ENCODE results near the gene ETFB. TPM values are rescaled to one million over a fixed set of nuclear protein-coding genes. Genes with fewer than 3 reads are reported as not detected.

The ETFB gene
- total and polyA plus RNA-seq, 2 experiments from 2014 or later: 84.3 to 146 TPM

GRCh38 chr19:51325161-51325976 lies 40.8 kb downstream of the ETFB start:
- TF ChIP-seq EZH2phosphoT487 (IDR thresholded peaks at IDR 0.05; ENCODE audit: insufficient read depth, low read depth) (no peak), EZH2 (IDR thresholded peaks at IDR 0.05; ENCODE audit: insufficient read depth, poor library complexity, severe bottlenecking) (no peak)
- 65 to 70% methylated on average over 19 to 25 of the region's 26 CpGs for WGBS, 2 experiments (ENCODE audit: low coverage in 1 of 2, low lambda C conversion rate in 2 of 2, missing lambda C conversion rate in 2 of 2)
- Histone ChIP-seq H3K79me2 (ENCODE audit: insufficient read depth) (no peaks in the 10 kb centered on the region), H3F3A (ENCODE audit: insufficient read depth) (no peaks in the 10 kb centered on the region), H4K20me1 (ENCODE audit: insufficient read depth) (no peaks in the 10 kb centered on the region), H3K9ac (no peak overlapping the region), H3K27me3 (replicated peaks; ENCODE audit: insufficient read depth) (peaks cover 14% of the 10 kb centered on the region), H3K4me2 (ENCODE audit: unreplicated experiment) (no peak overlapping the region), H3K9me2 (ENCODE audit: insufficient read depth) (no peaks in the 10 kb centered on the region), H2AFZ (no peak overlapping the region), H3K4me1 (ENCODE audit: insufficient read depth) (peaks cover 4% of the 10 kb centered on the region), H3K27ac (no peak overlapping the region), H3K36me3 (ENCODE audit: low read depth) (no peaks in the 10 kb centered on the region), H3K4me3 (no peak overlapping the region), H3K9me3 (ENCODE audit: low read depth) (no peaks in the 10 kb centered on the region)
- no peak for DNase-seq
- in situ Hi-C loops (cut with MboI): no loop called here

DNA sequence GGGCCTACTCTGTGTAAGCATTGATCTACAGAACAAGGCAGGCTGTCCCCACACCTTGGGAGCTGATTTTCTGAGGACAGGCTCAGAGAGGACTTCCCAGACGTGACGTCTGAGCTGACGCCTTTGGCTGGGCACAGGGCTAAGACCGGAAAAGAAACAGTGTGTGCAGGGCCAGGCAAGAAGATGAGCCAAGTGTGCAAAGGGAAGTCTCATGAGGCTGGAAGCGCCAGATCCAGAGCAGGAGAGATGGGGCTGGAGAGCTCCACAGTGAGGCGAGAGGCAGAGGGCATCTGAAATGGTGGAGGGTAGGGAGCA lies 42.1 kb downstream of the ETFB start:
- H3K9me3 ChIP-seq (ENCODE audit: low read depth): no peaks in the 10 kb centered on the region
- no peaks in the 10 kb centered on the region for H3F3A ChIP-seq (ENCODE audit: insufficient read depth)
- H3K4me1 ChIP-seq (ENCODE audit: insufficient read depth): peaks cover 4% of the 10 kb centered on the region
- no peak overlapping the region for H3K4me2 ChIP-seq (ENCODE audit: unreplicated experiment)
- H3K27ac ChIP-seq: no peak overlapping the region
- no peak overlapping the region for H3K9ac ChIP-seq
- no peak overlapping the region for H3K4me3 ChIP-seq
- H3K36me3 ChIP-seq (ENCODE audit: low read depth): no peaks in the 10 kb centered on the region
- TF ChIP-seq EZH2 (IDR thresholded peaks at IDR 0.05; ENCODE audit: insufficient read depth, poor library complexity, severe bottlenecking) (no peak), EZH2phosphoT487 (IDR thresholded peaks at IDR 0.05; ENCODE audit: insufficient read depth, low read depth) (no peak)
- no peak overlapping the region for H2AFZ ChIP-seq
- peaks cover 14% of the 10 kb centered on the region for H3K27me3 ChIP-seq (replicated peaks; ENCODE audit: insufficient read depth)
- H4K20me1 ChIP-seq (ENCODE audit: insufficient read depth): no peaks in the 10 kb centered on the region
- in situ Hi-C loops (cut with MboI): no loop called here
- WGBS, 2 experiments (ENCODE audit: low coverage in 1 of 2, low lambda C conversion rate in 2 of 2, missing lambda C conversion rate in 2 of 2): 57 to 64% methylated on average over 6 of the region's 6 CpGs
- no peaks in the 10 kb centered on the region for H3K79me2 ChIP-seq (ENCODE audit: insufficient read depth)
- no peaks in the 10 kb centered on the region for H3K9me2 ChIP-seq (ENCODE audit: insufficient read depth)
- no peak for DNase-seq

DNA sequence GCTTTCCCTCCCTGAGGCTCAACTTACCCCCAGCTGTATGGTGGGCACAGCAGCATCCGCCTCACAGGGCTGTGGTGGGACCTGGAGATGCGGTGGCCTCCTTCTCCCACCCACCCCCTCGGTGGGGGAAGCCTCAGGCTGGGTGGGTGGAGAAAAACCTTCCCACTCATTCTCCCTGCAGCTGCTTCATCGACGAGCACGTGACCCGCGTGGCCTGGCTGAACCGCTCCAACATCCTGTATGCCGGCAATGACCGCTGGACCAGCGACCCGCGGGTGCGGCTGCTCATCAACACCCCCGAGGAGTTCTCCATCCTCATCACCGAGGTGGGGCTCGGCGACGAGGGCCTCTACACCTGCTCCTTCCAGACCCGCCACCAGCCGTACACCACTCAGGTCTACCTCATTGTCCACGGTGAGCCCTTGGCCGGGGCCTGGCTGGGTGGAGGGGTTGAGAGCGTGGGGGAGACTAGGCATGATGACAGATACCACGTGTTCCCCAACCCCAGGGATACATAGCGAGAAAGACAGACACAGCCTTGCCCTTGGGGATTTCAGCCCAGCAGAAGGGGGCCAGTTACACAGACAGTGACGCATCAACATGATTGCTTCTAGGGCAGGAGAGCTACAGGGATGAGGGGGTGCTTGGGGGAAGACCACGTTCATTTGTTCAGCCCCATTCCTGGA lies 42.6 kb downstream of the ETFB start:
- WGBS, 2 experiments (ENCODE audit: low coverage in 1 of 2, low lambda C conversion rate in 2 of 2, missing lambda C conversion rate in 2 of 2): 66 to 69% methylated on average over 27 to 29 of the region's 29 CpGs
- TF ChIP-seq EZH2 (IDR thresholded peaks at IDR 0.05; ENCODE audit: insufficient read depth, poor library complexity, severe bottlenecking) (no peak), EZH2phosphoT487 (IDR thresholded peaks at IDR 0.05; ENCODE audit: insufficient read depth, low read depth) (no peak)

DNA sequence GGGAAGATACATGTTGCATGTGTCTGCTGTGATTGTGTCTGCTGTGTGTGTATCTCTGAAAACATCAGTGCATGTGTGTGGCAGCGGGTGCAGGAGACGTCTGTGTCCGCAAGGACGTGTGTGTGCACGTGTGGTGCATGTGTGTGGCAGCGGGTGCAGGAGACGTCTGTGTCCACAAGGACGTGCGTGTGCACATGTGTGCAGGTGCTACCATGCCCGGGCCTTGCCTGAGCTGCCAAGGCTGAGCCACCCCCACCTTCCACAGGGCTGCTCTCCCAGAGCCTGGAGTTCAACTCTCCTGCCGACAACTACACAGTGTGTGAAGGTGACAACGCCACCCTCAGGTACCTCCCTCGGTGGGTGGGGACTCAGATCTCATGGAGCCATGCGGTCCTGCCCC lies 44.4 kb downstream of the ETFB start:
- Histone ChIP-seq H2AFZ (no peak overlapping the region), H4K20me1 (ENCODE audit: insufficient read depth) (no peaks in the 10 kb centered on the region), H3K79me2 (ENCODE audit: insufficient read depth) (no peaks in the 10 kb centered on the region), H3K9me3 (ENCODE audit: low read depth) (no peaks in the 10 kb centered on the region), H3K4me1 (ENCODE audit: insufficient read depth) (no peaks in the 10 kb centered on the region), H3K36me3 (ENCODE audit: low read depth) (no peaks in the 10 kb centered on the region), H3K4me3 (no peak overlapping the region), H3K9ac (no peak overlapping the region), H3K9me2 (ENCODE audit: insufficient read depth) (no peaks in the 10 kb centered on the region), H3K27ac (no peak overlapping the region), H3K27me3 (replicated peaks; ENCODE audit: insufficient read depth) (peaks cover under 1% of the 10 kb centered on the region; the same call in 1 of the 2 replicates), H3F3A (ENCODE audit: insufficient read depth) (no peaks in the 10 kb centered on the region), H3K4me2 (ENCODE audit: unreplicated experiment) (no peak overlapping the region)
- in situ Hi-C loops (cut with MboI): no loop called here
- 47 to 48% methylated on average over 14 of the region's 14 CpGs for WGBS, 2 experiments (ENCODE audit: low coverage in 1 of 2, low lambda C conversion rate in 2 of 2, missing lambda C conversion rate in 2 of 2)
- no peak for TF ChIP-seq EZH2phosphoT487 (IDR thresholded peaks at IDR 0.05; ENCODE audit: insufficient read depth, low read depth)
- TF ChIP-seq EZH2 (IDR thresholded peaks at IDR 0.05; ENCODE audit: insufficient read depth, poor library complexity, severe bottlenecking): no peak
- no peak for DNase-seq

More for the DNA sequence above, 42.6 kb downstream of the ETFB start:
- in situ Hi-C loops (cut with MboI): no loop called here
- H3K27me3 ChIP-seq (replicated peaks; ENCODE audit: insufficient read depth): peaks cover 14% of the 10 kb centered on the region
- H2AFZ ChIP-seq: no peak overlapping the region
- no peaks in the 10 kb centered on the region for H4K20me1 ChIP-seq (ENCODE audit: insufficient read depth)
- no peak for DNase-seq
- H3K79me2 ChIP-seq (ENCODE audit: insufficient read depth): no peaks in the 10 kb centered on the region
- no peak overlapping the region for H3K4me3 ChIP-seq
- H3K36me3 ChIP-seq (ENCODE audit: low read depth): no peaks in the 10 kb centered on the region
- no peak overlapping the region for H3K9ac ChIP-seq
- H3K4me1 ChIP-seq (ENCODE audit: insufficient read depth): peaks cover 4% of the 10 kb centered on the region
- no peaks in the 10 kb centered on the region for H3K9me3 ChIP-seq (ENCODE audit: low read depth)
- H3K4me2 ChIP-seq (ENCODE audit: unreplicated experiment): no peak overlapping the region
- no peaks in the 10 kb centered on the region for H3K9me2 ChIP-seq (ENCODE audit: insufficient read depth)
- no peak overlapping the region for H3K27ac ChIP-seq
- no peaks in the 10 kb centered on the region for H3F3A ChIP-seq (ENCODE audit: insufficient read depth)

Measured in GM23248 (cell line).